Stomach (tissue), 9 donors: ENCODE results near the gene LHFPL6. TPM values are rescaled to one million over a fixed set of nuclear protein-coding genes. Genes with fewer than 3 reads are reported as not detected.

ENCODE experiments used
- DNase-seq, 2 donors: peaks; one replicate each; pipeline versions ENCODE4 v3.0.0 to v3.0.0-alpha.2; 2013 to 2019
- H3K27ac ChIP-seq, 5 donors: fragments of 200-600 bp in 4 of 5; sonication (generic) in 4 of 5; one replicate each; pipeline ENCODE4 v1.5.1; 2013 to 2019; ENCODE audit warnings: mild to moderate bottlenecking in 1 of 5, moderate library complexity in 1 of 5
- H3K27me3 ChIP-seq, 3 donors: fragments of 200-600 bp; sonication (generic); one replicate each; pipeline ENCODE4 v1.5.1; 2017 to 2019; ENCODE audit warnings: mixed run types in 1 of 3
- H3K36me3 ChIP-seq, 4 donors: fragments of 200-600 bp; sonication (generic); 1 replicate in 3 of 4; 2 replicates in 1 of 4; pipeline ENCODE4 v1.5.1; 2016 to 2019
- H3K4me1 ChIP-seq, 4 donors: fragments of 200-600 bp; sonication (generic); one replicate each; pipeline ENCODE4 v1.5.1; 2016 to 2019
- H3K4me3 ChIP-seq, 4 donors: fragments of 200-600 bp; sonication (generic) in 3 of 4; one replicate each; pipeline ENCODE4 v1.5.1; 2016 to 2019; ENCODE audit warnings: mild to moderate bottlenecking in 1 of 4
- H3K9me3 ChIP-seq, 4 donors: fragments of 200-600 bp; sonication (generic); one replicate each; pipeline ENCODE4 v1.5.1; 2016 to 2019
- CTCF ChIP-seq, 7 experiments: fragments of 450-650 bp in 4 of 7; fragments of 200-600 bp in 3 of 7; sonication (generic) in 3 of 7; IDR thresholded peaks; one replicate each; pipeline ENCODE4 v1.5.1; 2016 to 2019; ENCODE audit warnings: antibody characterized with exemption in 7 of 7, control low read depth in 2 of 7, mild to moderate bottlenecking in 1 of 7
- EP300 ChIP-seq: sonication (generic); formaldehyde crosslinking; IDR thresholded peaks from one replicate; pipeline ENCODE4 v1.6.1; 2017; ENCODE audit warnings: antibody characterized with exemption
- POLR2A ChIP-seq, 4 donors: fragments of 450-650 bp; IDR thresholded peaks; one replicate each; pipeline ENCODE4 v1.6.1; 2016; ENCODE audit warnings: antibody characterized with exemption in 4 of 4, control low read depth in 2 of 4, mild to moderate bottlenecking in 1 of 4, moderate library complexity in 1 of 4
- POLR2AphosphoS5 ChIP-seq, 3 donors: sonication (generic); formaldehyde crosslinking; IDR thresholded peaks; one replicate each; pipeline ENCODE4 v1.6.1; 2016; ENCODE audit warnings: antibody characterized with exemption in 3 of 3
- WGBS, 5 donors: extraction: QIAGEN DNeasy Blood & Tissue Kit in 3 of 5; methylation state at CpG; one replicate each; pipeline versions ENCODE4 v1.1.5 to v1.1.7; 2013 to 2018; 5-methylcytosine and 5-hydroxymethylcytosine counted together
- intact Hi-C: fragments of 100-400 bp; cut with DNase I; formaldehyde crosslinking; loops from one replicate; pipeline ENCODE4 v1.15.1; 2023; ENCODE audit warnings: low total_unique reads
- polyA plus RNA-seq, 3 donors: library from polyadenylated mRNA; stranded (reverse); fragments of 200-250 nt; gene quantifications; one replicate each; pipeline ENCODE4 v1.2.3, GENCODE V29; 2013
- total RNA-seq, 5 donors: library from RNA; depleted of rRNA; stranded (reverse); fragments of >200 nt; gene quantifications; one replicate each; pipeline versions ENCODE4 v1.1.0 to v1.2.3, GENCODE V29; 2014 to 2016
- donor health status: healthy with polysubstance abuse.
- donor health status: Bipolar disorder and iron deficiency.
- donor health status: healthy.

The LHFPL6 gene
- total and polyA plus RNA-seq, 8 donors, result 4.7 to 53.6 (median 10.9) TPM

GRCh38 chr13:39597838-39598237, 5.2 kb downstream of the LHFPL6 start:
- no peak for TF ChIP-seq CTCF (IDR thresholded peaks at IDR 0.05)
- TF ChIP-seq POLR2A (IDR thresholded peaks at IDR 0.05), result no peak
- TF ChIP-seq POLR2AphosphoS5 (IDR thresholded peaks at IDR 0.05), result no peak
- TF ChIP-seq EP300, result no peak
- H3K4me3 ChIP-seq, result no peak overlapping the region

GRCh38 chr13:39596685-39597084, 6.3 kb downstream of the LHFPL6 start:
- DNase-seq, result no peak
- no peaks in the 10 kb centered on the region for H3K9me3 ChIP-seq
- peaks cover 0 to 9% (median 5%) of the 10 kb centered on the region in 3 donors for H3K27me3 ChIP-seq
- peaks cover 0 to 19% (median 6%) of the 10 kb centered on the region in 4 donors for H3K4me1 ChIP-seq
- 59 to 76% (median 71%) methylated on average over 3 of the region's 3 CpGs for WGBS, 5 donors
- no peak overlapping the region for H3K27ac ChIP-seq
- H3K36me3 ChIP-seq, result no peaks in the 10 kb centered on the region
- no peak for TF ChIP-seq POLR2AphosphoS5 (IDR thresholded peaks at IDR 0.05)
- TF ChIP-seq CTCF (IDR thresholded peaks at IDR 0.05), result no peak
- TF ChIP-seq EP300, result no peak
- no peak for TF ChIP-seq POLR2A (IDR thresholded peaks at IDR 0.05)
- intact Hi-C loops, result no loop called here
- no peak overlapping the region for H3K4me3 ChIP-seq

More at GRCh38 chr13:39597838-39598237, 5.2 kb downstream of the LHFPL6 start:
- H3K4me1 ChIP-seq, result peaks cover 7 to 30% (median 15%) of the 10 kb centered on the region in 4 donors
- no peak overlapping the region for H3K27ac ChIP-seq
- H3K9me3 ChIP-seq, result no peaks in the 10 kb centered on the region
- 68 to 86% (median 81%) methylated on average over 2 of the region's 2 CpGs for WGBS, 5 donors
- peaks cover 0 to 20% (median 5%) of the 10 kb centered on the region in 3 donors for H3K27me3 ChIP-seq
- no peaks in the 10 kb centered on the region for H3K36me3 ChIP-seq
- no peak for DNase-seq
- intact Hi-C loops, result no loop called here

GRCh38 chr13:39596176-39596575, 6.8 kb downstream of the LHFPL6 start:
- Histone ChIP-seq H3K27ac (no peak overlapping the region), H3K36me3 (no peaks in the 10 kb centered on the region), H3K27me3 (peaks cover 0 to 6% (median 5%) of the 10 kb centered on the region in 3 donors), H3K9me3 (no peaks in the 10 kb centered on the region), H3K4me1 (peaks cover 0 to 14% (median 5%) of the 10 kb centered on the region in 4 donors), H3K4me3 (no peak overlapping the region)
- no peak for DNase-seq
- intact Hi-C loops, result no loop called here
- no peak for TF ChIP-seq POLR2AphosphoS5 (IDR thresholded peaks at IDR 0.05)
- TF ChIP-seq EP300, result no peak
- TF ChIP-seq CTCF (IDR thresholded peaks at IDR 0.05), result no peak
- TF ChIP-seq POLR2A (IDR thresholded peaks at IDR 0.05), result no peak
- WGBS, 5 donors, result 76 to 95% (median 78%) methylated on average over 2 of the region's 2 CpGs

GRCh38 chr13:39590466-39591036, 12.4 kb downstream of the LHFPL6 start:
- intact Hi-C loops, result no loop called here
- no peak for DNase-seq
- no peaks in the 10 kb centered on the region for H3K36me3 ChIP-seq
- no peak overlapping the region for H3K27ac ChIP-seq
- no peak overlapping the region for H3K4me3 ChIP-seq
- TF ChIP-seq POLR2A (IDR thresholded peaks at IDR 0.05) (no peak), CTCF (IDR thresholded peaks at IDR 0.05) (no peak), EP300 (no peak), POLR2AphosphoS5 (IDR thresholded peaks at IDR 0.05) (no peak)
- no peaks in the 10 kb centered on the region for H3K9me3 ChIP-seq
- no peaks in the 10 kb centered on the region for H3K27me3 ChIP-seq
- WGBS, 5 donors, result 34 to 68% (median 37%) methylated on average over 2 of the region's 2 CpGs
- no peaks in the 10 kb centered on the region for H3K4me1 ChIP-seq
